ENCODE measurements around the gene SLC30A1.

DNA sequence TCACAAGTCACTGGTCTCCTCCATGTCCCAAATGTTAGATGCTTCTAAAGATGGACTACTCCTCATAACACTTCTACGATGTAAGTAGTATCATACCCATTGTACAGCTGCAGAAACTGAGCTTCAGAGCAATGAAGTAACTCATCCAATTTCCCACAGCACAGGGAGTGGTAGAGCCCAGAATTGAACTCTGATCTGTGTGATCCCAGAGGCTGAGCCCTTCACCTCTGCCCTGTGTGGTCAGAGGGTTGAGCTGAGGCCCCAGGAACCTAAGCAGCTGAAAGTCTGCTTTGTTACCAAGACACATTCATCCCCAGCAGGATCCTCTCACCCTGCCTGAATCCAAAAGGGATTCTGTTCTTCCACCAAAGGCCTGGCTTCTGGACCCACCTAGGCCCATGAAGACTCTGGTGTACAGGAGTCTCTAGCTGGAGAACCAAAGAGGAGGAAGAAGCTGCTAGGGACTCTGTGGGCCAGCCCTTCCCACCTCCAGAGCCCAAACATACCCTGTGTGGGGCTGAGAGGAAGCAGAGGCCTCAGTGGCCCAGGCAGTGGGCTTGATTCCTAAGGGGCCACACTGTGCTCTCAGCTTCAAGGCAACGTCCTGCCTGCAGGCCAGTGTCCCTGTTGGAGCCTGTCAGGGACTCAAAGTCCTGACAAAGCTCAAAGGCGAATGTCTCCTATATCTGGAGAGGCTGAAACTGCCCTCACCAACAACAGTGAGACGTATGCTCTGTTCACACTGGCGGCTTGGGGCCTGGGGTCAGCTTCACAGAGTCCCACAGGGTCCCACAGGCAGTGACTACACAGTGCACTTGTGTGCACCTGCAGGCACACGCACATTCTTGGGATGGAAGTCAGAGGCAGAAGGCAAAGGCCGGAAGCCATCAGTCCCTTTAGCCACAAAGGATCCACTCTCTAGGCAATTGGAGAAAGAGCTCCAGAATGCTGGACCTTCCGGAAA lies 40.4 kb upstream of the SLC30A1 start:
- no peak for TF ChIP-seq EZH2 (IDR thresholded peaks at IDR 0.05)
- TF ChIP-seq, protein P1, sequence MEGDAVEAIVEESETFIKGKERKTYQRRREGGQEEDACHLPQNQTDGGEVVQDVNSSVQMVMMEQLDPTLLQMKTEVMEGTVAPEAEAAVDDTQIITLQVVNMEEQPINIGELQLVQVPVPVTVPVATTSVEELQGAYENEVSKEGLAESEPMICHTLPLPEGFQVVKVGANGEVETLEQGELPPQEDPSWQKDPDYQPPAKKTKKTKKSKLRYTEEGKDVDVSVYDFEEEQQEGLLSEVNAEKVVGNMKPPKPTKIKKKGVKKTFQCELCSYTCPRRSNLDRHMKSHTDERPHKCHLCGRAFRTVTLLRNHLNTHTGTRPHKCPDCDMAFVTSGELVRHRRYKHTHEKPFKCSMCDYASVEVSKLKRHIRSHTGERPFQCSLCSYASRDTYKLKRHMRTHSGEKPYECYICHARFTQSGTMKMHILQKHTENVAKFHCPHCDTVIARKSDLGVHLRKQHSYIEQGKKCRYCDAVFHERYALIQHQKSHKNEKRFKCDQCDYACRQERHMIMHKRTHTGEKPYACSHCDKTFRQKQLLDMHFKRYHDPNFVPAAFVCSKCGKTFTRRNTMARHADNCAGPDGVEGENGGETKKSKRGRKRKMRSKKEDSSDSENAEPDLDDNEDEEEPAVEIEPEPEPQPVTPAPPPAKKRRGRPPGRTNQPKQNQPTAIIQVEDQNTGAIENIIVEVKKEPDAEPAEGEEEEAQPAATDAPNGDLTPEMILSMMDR (IDR thresholded peaks at IDR 0.05): no peak
